ENCODE data around the gene BCOR. TPM values are rescaled to one million over a fixed set of nuclear protein-coding genes. Genes with fewer than 3 reads are reported as not detected.

Gene BCOR
- total RNA-seq, 4 donors from 2014 or later, result 23.8 to 37.5 (median 31.1) TPM

GRCh38 chrX:40082447-40083119, 15.2 kb downstream of the BCOR start:
- TF ChIP-seq POLR2A (IDR thresholded peaks at IDR 0.05), result no peak
- TF ChIP-seq, protein P1, sequence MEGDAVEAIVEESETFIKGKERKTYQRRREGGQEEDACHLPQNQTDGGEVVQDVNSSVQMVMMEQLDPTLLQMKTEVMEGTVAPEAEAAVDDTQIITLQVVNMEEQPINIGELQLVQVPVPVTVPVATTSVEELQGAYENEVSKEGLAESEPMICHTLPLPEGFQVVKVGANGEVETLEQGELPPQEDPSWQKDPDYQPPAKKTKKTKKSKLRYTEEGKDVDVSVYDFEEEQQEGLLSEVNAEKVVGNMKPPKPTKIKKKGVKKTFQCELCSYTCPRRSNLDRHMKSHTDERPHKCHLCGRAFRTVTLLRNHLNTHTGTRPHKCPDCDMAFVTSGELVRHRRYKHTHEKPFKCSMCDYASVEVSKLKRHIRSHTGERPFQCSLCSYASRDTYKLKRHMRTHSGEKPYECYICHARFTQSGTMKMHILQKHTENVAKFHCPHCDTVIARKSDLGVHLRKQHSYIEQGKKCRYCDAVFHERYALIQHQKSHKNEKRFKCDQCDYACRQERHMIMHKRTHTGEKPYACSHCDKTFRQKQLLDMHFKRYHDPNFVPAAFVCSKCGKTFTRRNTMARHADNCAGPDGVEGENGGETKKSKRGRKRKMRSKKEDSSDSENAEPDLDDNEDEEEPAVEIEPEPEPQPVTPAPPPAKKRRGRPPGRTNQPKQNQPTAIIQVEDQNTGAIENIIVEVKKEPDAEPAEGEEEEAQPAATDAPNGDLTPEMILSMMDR (IDR thresholded peaks at IDR 0.05), result no peak
- DNase-seq (ENCODE audit: low spot score in 2 of 2), result no peak
- intact Hi-C loops (cut with DNase I; ENCODE audit: low total_unique reads), result no loop called here
- H3K4me3 ChIP-seq (ENCODE audit: low read depth, poor library complexity, severe bottlenecking), result no peak overlapping the region
- WGBS, 2 donors, result 37 to 60% methylated on average over 4 to 14 of the region's 15 CpGs

- TF ChIP-seq, protein P1 (IDR thresholded peaks at IDR 0.05), result no peak
- no peak for TF ChIP-seq POLR2A (IDR thresholded peaks at IDR 0.05)
- 45 to 53% methylated on average over 4 of the region's 4 CpGs for WGBS, 2 donors
- intact Hi-C loops (cut with DNase I; ENCODE audit: low total_unique reads), result no loop called here
- DNase-seq (ENCODE audit: low spot score in 2 of 2), result no peak
- no peak overlapping the region for H3K4me3 ChIP-seq (ENCODE audit: low read depth, poor library complexity, severe bottlenecking)
These were observed 16.1 kb downstream of the BCOR start for GRCh38 chrX:40081679-40082068.

DNA sequence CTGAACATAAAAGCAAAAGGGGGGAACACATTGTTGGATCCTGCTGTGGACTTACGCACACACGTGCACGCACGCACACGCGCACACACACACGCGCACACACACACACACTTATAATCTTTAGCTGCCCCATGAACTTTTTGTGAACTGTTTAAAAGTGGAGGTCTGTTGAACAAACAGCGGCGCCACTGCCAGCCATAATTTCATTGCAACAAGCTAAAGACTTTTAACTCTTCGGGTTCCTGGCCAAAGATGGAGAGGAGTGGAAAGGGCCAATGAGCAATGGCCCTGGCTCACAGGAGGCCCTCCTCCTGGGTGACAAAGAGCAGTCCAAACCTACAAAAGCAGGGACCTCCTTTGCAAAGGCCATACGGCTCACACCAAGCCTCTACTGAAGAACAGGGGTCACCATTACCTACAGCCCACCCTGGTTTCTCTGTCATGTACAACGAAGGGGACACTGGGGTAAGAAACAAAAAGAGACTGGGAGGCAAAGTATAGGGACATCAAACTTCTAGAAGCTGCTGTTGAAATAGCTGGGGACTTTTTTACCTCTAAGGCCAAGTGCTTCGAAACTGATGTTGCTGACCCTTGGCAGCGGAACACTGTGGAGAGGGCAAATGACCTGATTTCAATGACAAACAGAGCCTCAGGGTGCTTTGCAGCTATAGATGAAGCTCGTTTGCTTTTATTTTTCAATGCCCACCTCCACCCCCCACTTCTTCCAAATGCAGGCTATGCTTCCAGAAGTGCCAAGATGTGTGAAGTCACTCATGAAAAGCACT, 16.7 kb downstream of the BCOR start:
- intact Hi-C loops (cut with DNase I; ENCODE audit: low total_unique reads), result no loop called here
- TF ChIP-seq, protein P1 (IDR thresholded peaks at IDR 0.05), result no peak
- TF ChIP-seq POLR2A (IDR thresholded peaks at IDR 0.05), result no peak
- 52 to 70% methylated on average over 16 of the region's 16 CpGs for WGBS, 2 donors

GRCh38 chrX:40079572-40079971, 18.2 kb downstream of the BCOR start:
- H3K4me3 ChIP-seq (ENCODE audit: low read depth, poor library complexity, severe bottlenecking), result no peak overlapping the region
- intact Hi-C loops (cut with DNase I; ENCODE audit: low total_unique reads), result no loop called here
- WGBS, 2 donors, result 71 to 92% methylated on average over 9 of the region's 9 CpGs
- TF ChIP-seq POLR2A (IDR thresholded peaks at IDR 0.05), result no peak
- TF ChIP-seq, protein P1 (IDR thresholded peaks at IDR 0.05), result no peak
- DNase-seq (ENCODE audit: low spot score in 2 of 2), result no peak

More for the DNA sequence above, 16.7 kb downstream of the BCOR start:
- no peak for DNase-seq (ENCODE audit: low spot score in 2 of 2)
- no peak overlapping the region for H3K4me3 ChIP-seq (ENCODE audit: low read depth, poor library complexity, severe bottlenecking)

DNA sequence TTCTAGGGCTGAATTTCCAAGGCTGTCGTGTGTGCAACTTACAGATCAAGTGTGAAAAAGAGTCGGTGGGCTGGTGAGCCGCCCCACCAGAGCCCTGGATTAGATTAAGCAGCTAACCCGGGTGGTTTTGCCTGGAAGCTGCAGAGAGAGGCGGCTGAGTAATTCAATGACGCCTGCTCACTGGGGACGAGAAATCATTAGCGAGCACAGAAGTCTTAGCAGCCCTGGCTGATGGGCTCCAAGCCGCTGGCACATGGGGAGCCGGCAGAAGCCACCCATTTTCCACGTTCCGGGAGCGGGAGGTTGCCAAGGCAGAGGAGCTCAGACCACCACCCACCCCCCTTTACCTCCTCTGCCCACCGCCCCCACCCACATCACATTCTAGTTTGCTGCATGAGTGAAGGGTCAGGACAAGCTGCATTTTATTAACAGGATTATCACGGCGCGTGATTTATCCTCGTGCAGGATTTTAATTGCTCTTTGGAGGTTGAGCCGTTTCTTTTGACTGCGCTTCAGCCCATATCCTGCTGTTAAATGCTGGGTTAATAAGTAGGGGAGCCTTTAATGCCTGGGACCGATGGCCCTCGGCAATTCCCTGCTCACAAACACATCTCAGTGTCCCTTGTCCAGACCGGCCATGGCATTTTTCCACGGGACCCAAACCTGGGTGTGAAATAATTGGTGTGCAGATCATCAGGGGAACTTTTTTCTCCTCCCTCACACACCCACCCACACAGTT, 19.1 kb downstream of the BCOR start:
- no peak overlapping the region for H3K4me3 ChIP-seq (ENCODE audit: low read depth, poor library complexity, severe bottlenecking)
- DNase-seq (ENCODE audit: low spot score in 2 of 2), result no peak
- TF ChIP-seq POLR2A (IDR thresholded peaks at IDR 0.05), result no peak
- TF ChIP-seq, protein P1 (IDR thresholded peaks at IDR 0.05), result no peak
- intact Hi-C loops (cut with DNase I; ENCODE audit: low total_unique reads), result no loop called here
- WGBS, 2 donors, result 67 to 69% methylated on average over 20 to 24 of the region's 24 CpGs
